HepG2 (cell line): ENCODE data around the gene FN1. TPM values are rescaled to one million over a fixed set of nuclear protein-coding genes. Genes with fewer than 3 reads are reported as not detected.

Experiments
- AKAP8 ChIP-seq: sonication (generic); formaldehyde crosslinking; IDR thresholded peaks from 2 replicates; pipeline ENCODE4 v1.5.1; 2020; ENCODE audit warnings: mild to moderate bottlenecking, missing genetic modification reagents
- ASH2L ChIP-seq: fragments of 300-600, 200-600 bp; sonication (generic); IDR thresholded peaks from 2 replicates; pipeline ENCODE4 v1.7.0; 2017; ENCODE audit warnings: low read depth, mild to moderate bottlenecking, moderate library complexity, mixed read lengths, low read length; ENCODE audit not compliant: insufficient read length
- POLR2A ChIP-seq, 2 experiments: IDR thresholded peaks; 2 replicates each; pipeline ENCODE4 v1.6.1; 2011; ENCODE audit warnings: low read depth in 2 of 2, low read length in 2 of 2, mild to moderate bottlenecking in 1 of 2, moderate library complexity in 1 of 2; ENCODE audit not compliant: insufficient read depth in 1 of 2
- POLR2AphosphoS5 ChIP-seq: IDR thresholded peaks from 2 replicates; pipeline ENCODE4 v1.6.1; 2012; ENCODE audit warnings: low read depth, low read length
- SETDB1 ChIP-seq: sonication (generic); formaldehyde crosslinking; IDR thresholded peaks from 2 replicates; pipeline ENCODE4 v1.5.1; 2020; ENCODE audit warnings: missing genetic modification reagents, mild to moderate bottlenecking, borderline replicate concordance
- ZBTB38 ChIP-seq: sonication (generic); formaldehyde crosslinking; IDR thresholded peaks from 2 replicates; pipeline ENCODE4 v1.5.1; 2020; ENCODE audit warnings: mild to moderate bottlenecking, missing genetic modification reagents
- ZNF562 ChIP-seq: sonication (generic); formaldehyde crosslinking; IDR thresholded peaks from 2 replicates; pipeline ENCODE4 v1.8.0; 2022; ENCODE audit warnings: missing genetic modification reagents, borderline replicate concordance
- ZNF891 ChIP-seq: sonication (generic); formaldehyde crosslinking; IDR thresholded peaks from 2 replicates; pipeline ENCODE4 v1.5.0; 2020; ENCODE audit warnings: mild to moderate bottlenecking, missing genetic modification reagents
- polyA plus RNA-seq, 8 experiments: library from polyadenylated mRNA; depleted of rRNA in 3 of 8; stranded (reverse) in 7 of 8; unstranded in 1 of 8; fragments of >200 nt; fragmentation: Illumina TruSeq in 4 of 8; extraction: Trizol in 4 of 8; gene quantifications; 2 replicates each; pipeline versions ENCODE4 v1.2.1 to v1.2.3, GENCODE V29; 2011 to 2016; ENCODE audit warnings: low read depth in 4 of 8, missing spikeins in 1 of 8, mixed read lengths in 1 of 8; ENCODE audit not compliant: insufficient read depth in 1 of 8
- total RNA-seq, 5 experiments: library from RNA; depleted of rRNA; stranded (reverse); fragments of >200 nt; fragmentation: Illumina TruSeq; extraction: Trizol; gene quantifications; 2 replicates each; pipeline ENCODE4 v1.2.3, GENCODE V29; 2016; ENCODE audit warnings: low read depth in 1 of 5
- TF ChIP-seq, protein P1 (sequence below): sonication (generic); formaldehyde crosslinking; IDR thresholded peaks from 2 replicates; pipeline ENCODE4 v1.5.0; 2020; ENCODE audit warnings: mild to moderate bottlenecking, missing genetic modification reagents, borderline replicate concordance
- TF ChIP-seq, protein P2 (sequence below): sonication (generic); formaldehyde crosslinking; IDR thresholded peaks from 2 replicates; pipeline ENCODE4 v1.5.0; 2020; ENCODE audit warnings: mild to moderate bottlenecking, missing genetic modification reagents, borderline replicate concordance
- TF ChIP-seq, protein P3 (sequence below): IDR thresholded peaks from 2 replicates; pipeline ENCODE4 v1.6.1; 2016; ENCODE audit warnings: low read depth
- TF ChIP-seq, protein P4 (sequence below): sonication (generic); formaldehyde crosslinking; IDR thresholded peaks from 2 replicates; pipeline ENCODE4 v1.5.0; 2020; ENCODE audit warnings: mild to moderate bottlenecking, missing genetic modification reagents, borderline replicate concordance

Gene FN1
- total and polyA plus RNA-seq, 2 of the 13 experiments (the other 11 are each of a cell fraction or from before 2014, with no cell fraction given) = 1,847 to 6,471 TPM

DNA sequence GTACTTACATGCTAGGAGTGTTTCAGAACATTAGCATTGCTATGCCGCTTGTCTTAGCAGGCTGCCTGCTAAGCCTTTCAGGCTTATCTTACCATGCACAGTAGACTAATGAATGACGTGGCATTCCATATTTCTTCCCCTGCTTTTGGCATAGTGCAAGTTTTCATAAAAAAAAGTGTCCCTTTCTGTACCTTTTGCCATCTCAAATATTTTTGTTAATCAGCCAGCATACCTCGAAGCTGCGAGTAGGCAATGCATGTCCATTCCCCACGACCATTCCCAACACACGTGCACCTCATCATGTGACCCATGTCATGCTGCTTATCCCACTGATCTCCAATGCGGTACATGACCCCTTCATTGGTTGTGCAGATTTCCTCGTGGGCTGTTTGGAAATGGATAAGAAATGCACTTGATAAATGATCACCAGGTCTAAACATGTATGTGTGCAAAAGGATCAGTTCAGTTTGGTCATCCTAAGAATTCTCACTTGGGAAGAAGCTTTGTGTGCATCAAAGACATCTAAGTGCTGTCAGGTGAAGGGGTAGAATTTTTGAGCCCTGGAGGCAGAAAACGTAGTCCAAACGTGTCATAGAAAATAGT lies 13.9 kb downstream of the FN1 start (continued):
- TF ChIP-seq, protein P1, sequence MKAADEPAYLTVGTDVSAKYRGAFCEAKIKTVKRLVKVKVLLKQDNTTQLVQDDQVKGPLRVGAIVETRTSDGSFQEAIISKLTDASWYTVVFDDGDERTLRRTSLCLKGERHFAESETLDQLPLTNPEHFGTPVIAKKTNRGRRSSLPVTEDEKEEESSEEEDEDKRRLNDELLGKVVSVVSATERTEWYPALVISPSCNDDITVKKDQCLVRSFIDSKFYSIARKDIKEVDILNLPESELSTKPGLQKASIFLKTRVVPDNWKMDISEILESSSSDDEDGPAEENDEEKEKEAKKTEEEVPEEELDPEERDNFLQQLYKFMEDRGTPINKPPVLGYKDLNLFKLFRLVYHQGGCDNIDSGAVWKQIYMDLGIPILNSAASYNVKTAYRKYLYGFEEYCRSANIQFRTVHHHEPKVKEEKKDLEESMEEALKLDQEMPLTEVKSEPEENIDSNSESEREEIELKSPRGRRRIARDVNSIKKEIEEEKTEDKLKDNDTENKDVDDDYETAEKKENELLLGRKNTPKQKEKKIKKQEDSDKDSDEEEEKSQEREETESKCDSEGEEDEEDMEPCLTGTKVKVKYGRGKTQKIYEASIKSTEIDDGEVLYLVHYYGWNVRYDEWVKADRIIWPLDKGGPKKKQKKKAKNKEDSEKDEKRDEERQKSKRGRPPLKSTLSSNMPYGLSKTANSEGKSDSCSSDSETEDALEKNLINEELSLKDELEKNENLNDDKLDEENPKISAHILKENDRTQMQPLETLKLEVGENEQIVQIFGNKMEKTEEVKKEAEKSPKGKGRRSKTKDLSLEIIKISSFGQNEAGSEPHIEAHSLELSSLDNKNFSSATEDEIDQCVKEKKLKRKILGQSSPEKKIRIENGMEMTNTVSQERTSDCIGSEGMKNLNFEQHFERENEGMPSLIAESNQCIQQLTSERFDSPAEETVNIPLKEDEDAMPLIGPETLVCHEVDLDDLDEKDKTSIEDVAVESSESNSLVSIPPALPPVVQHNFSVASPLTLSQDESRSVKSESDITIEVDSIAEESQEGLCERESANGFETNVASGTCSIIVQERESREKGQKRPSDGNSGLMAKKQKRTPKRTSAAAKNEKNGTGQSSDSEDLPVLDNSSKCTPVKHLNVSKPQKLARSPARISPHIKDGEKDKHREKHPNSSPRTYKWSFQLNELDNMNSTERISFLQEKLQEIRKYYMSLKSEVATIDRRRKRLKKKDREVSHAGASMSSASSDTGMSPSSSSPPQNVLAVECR (CRISPR knock-in tag) = 0 out of 2 replicates have a peak, but pooled peaks have one; percentile 45
- TF ChIP-seq ZNF891 (CRISPR knock-in tag) = no peak
- TF ChIP-seq AKAP8 (CRISPR knock-in tag) = 0 out of 2 replicates have a peak, but pooled peaks have one; percentile 17
- TF ChIP-seq ASH2L = no peak
- no peak; the same call in 1 of the 2 replicates for TF ChIP-seq ZNF562
- TF ChIP-seq, protein P2, sequence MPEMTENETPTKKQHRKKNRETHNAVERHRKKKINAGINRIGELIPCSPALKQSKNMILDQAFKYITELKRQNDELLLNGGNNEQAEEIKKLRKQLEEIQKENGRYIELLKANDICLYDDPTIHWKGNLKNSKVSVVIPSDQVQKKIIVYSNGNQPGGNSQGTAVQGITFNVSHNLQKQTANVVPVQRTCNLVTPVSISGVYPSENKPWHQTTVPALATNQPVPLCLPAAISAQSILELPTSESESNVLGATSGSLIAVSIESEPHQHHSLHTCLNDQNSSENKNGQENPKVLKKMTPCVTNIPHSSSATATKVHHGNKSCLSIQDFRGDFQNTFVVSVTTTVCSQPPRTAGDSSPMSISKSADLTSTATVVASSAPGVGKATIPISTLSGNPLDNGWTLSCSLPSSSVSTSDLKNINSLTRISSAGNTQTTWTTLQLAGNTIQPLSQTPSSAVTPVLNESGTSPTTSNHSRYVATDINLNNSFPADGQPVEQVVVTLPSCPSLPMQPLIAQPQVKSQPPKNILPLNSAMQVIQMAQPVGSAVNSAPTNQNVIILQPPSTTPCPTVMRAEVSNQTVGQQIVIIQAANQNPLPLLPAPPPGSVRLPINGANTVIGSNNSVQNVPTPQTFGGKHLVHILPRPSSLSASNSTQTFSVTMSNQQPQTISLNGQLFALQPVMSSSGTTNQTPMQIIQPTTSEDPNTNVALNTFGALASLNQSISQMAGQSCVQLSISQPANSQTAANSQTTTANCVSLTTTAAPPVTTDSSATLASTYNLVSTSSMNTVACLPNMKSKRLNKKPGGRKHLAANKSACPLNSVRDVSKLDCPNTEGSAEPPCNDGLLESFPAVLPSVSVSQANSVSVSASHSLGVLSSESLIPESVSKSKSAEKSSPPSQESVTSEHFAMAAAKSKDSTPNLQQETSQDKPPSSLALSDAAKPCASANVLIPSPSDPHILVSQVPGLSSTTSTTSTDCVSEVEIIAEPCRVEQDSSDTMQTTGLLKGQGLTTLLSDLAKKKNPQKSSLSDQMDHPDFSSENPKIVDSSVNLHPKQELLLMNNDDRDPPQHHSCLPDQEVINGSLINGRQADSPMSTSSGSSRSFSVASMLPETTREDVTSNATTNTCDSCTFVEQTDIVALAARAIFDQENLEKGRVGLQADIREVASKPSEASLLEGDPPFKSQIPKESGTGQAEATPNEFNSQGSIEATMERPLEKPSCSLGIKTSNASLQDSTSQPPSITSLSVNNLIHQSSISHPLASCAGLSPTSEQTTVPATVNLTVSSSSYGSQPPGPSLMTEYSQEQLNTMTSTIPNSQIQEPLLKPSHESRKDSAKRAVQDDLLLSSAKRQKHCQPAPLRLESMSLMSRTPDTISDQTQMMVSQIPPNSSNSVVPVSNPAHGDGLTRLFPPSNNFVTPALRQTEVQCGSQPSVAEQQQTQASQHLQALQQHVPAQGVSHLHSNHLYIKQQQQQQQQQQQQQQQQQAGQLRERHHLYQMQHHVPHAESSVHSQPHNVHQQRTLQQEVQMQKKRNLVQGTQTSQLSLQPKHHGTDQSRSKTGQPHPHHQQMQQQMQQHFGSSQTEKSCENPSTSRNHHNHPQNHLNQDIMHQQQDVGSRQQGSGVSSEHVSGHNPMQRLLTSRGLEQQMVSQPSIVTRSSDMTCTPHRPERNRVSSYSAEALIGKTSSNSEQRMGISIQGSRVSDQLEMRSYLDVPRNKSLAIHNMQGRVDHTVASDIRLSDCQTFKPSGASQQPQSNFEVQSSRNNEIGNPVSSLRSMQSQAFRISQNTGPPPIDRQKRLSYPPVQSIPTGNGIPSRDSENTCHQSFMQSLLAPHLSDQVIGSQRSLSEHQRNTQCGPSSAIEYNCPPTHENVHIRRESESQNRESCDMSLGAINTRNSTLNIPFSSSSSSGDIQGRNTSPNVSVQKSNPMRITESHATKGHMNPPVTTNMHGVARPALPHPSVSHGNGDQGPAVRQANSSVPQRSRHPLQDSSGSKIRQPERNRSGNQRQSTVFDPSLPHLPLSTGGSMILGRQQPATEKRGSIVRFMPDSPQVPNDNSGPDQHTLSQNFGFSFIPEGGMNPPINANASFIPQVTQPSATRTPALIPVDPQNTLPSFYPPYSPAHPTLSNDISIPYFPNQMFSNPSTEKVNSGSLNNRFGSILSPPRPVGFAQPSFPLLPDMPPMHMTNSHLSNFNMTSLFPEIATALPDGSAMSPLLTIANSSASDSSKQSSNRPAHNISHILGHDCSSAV (CRISPR knock-in tag) = 0 out of 2 replicates have a peak, but pooled peaks have one; percentile 33
- TF ChIP-seq, protein P3, sequence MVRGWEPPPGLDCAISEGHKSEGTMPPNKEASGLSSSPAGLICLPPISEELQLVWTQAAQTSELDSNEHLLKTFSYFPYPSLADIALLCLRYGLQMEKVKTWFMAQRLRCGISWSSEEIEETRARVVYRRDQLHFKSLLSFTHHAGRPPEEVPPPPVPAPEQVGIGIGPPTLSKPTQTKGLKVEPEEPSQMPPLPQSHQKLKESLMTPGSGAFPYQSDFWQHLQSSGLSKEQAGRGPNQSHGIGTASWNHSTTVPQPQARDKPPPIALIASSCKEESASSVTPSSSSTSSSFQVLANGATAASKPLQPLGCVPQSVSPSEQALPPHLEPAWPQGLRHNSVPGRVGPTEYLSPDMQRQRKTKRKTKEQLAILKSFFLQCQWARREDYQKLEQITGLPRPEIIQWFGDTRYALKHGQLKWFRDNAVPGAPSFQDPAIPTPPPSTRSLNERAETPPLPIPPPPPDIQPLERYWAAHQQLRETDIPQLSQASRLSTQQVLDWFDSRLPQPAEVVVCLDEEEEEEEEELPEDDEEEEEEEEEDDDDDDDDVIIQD (CRISPR knock-in tag) = 0 out of 2 replicates have a peak, but pooled peaks have one; percentile 8
- peak; percentile 89 for TF ChIP-seq ZBTB38
- peak; percentile 75 for TF ChIP-seq POLR2AphosphoS5
- TF ChIP-seq SETDB1 (CRISPR knock-in tag) = no peak
- peak in 1 of 2 experiments; percentile 75; a peak in 3 of 4 replicates for TF ChIP-seq POLR2A (IDR thresholded peaks at IDR 0.05; ENCODE audit: insufficient read depth in 1 of 2, low read depth in 2 of 2, low read length in 2 of 2)
- TF ChIP-seq, protein P4, sequence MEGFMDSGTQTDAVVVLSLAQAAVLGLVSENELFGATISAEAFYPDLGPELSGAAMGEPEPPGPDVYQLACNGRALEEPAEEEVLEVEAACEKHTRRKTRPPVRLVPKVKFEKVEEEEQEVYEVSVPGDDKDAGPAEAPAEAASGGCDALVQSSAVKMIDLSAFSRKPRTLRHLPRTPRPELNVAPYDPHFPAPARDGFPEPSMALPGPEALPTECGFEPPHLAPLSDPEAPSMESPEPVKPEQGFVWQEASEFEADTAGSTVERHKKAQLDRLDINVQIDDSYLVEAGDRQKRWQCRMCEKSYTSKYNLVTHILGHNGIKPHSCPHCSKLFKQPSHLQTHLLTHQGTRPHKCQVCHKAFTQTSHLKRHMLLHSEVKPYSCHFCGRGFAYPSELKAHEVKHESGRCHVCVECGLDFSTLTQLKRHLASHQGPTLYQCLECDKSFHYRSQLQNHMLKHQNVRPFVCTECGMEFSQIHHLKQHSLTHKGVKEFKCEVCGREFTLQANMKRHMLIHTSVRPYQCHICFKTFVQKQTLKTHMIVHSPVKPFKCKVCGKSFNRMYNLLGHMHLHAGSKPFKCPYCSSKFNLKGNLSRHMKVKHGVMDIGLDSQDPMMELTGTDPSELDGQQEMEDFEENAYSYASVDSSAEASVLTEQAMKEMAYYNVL = no peak
